Measurements from ENCODE around the gene MAGEB2. TPM values are rescaled to one million over a fixed set of nuclear protein-coding genes. Genes with fewer than 3 reads are reported as not detected.
A peak's percentile ranks its signal among the peaks of the same experiment; 100 is the strongest.

Gene MAGEB2
- polyA plus RNA-seq, 3 donors: not detected

GRCh38 chrX:30228526-30228925 lies 13.2 kb downstream of the MAGEB2 start:
- no peaks in the 10 kb centered on the region for H3K9me3 ChIP-seq (replicated peaks in 1 of 2; ENCODE audit: control insufficient read depth in 1 of 2, insufficient read depth in 1 of 2, low read length in 2 of 2)
- no peak overlapping the region for H2AFZ ChIP-seq (ENCODE audit: insufficient read depth, low read depth, low read length, poor library complexity, severe bottlenecking)
- H3K4me3 Mint-ChIP-seq: no peak overlapping the region
- no peaks in the 10 kb centered on the region for H3K79me2 ChIP-seq (ENCODE audit: insufficient read depth, low read length)
- H4K20me1 ChIP-seq (ENCODE audit: insufficient read depth, low read length): no peaks in the 10 kb centered on the region
- peaks cover 0 to 6% (median 0%) of the 10 kb centered on the region in 3 donors for H3K27me3 Mint-ChIP-seq (ENCODE audit: low read depth in 3 of 3)
- no peak overlapping the region for H3K27ac ChIP-seq (ENCODE audit: low read depth in 1 of 2, low read length in 2 of 2)
- no peaks in the 10 kb centered on the region for H3K27me3 ChIP-seq (ENCODE audit: control insufficient read depth in 2 of 2, insufficient read depth in 2 of 2, low read length in 2 of 2)
- H3K9ac ChIP-seq (ENCODE audit: insufficient read depth, low read length, poor library complexity, severe bottlenecking): no peak overlapping the region
- H3K36me3 Mint-ChIP-seq: no peaks in the 10 kb centered on the region
- H3K27ac Mint-ChIP-seq: peak overlapping the region in 1 of 7 donors; percentile 34
- no peaks in the 10 kb centered on the region for H3K36me3 ChIP-seq (replicated peaks in 1 of 2; ENCODE audit: control insufficient read depth in 1 of 2, insufficient read depth in 2 of 2, low read length in 2 of 2)
- peaks cover 0 to 5% (median 0%) of the 10 kb centered on the region in 7 donors for H3K9me3 Mint-ChIP-seq
- intact Hi-C loops (cut with micrococcal nuclease): no loop called here
- no peaks in the 10 kb centered on the region for H3K4me1 ChIP-seq (ENCODE audit: control insufficient read depth in 1 of 2, insufficient read depth in 2 of 2, low read length in 2 of 2)
- WGBS (ENCODE audit: insufficient coverage): no CpG with 5 or more reads among the region's 1 CpG
- no peak for DNase-seq
- no peaks in the 10 kb centered on the region for H3K4me1 Mint-ChIP-seq
- TF ChIP-seq, protein P1, sequence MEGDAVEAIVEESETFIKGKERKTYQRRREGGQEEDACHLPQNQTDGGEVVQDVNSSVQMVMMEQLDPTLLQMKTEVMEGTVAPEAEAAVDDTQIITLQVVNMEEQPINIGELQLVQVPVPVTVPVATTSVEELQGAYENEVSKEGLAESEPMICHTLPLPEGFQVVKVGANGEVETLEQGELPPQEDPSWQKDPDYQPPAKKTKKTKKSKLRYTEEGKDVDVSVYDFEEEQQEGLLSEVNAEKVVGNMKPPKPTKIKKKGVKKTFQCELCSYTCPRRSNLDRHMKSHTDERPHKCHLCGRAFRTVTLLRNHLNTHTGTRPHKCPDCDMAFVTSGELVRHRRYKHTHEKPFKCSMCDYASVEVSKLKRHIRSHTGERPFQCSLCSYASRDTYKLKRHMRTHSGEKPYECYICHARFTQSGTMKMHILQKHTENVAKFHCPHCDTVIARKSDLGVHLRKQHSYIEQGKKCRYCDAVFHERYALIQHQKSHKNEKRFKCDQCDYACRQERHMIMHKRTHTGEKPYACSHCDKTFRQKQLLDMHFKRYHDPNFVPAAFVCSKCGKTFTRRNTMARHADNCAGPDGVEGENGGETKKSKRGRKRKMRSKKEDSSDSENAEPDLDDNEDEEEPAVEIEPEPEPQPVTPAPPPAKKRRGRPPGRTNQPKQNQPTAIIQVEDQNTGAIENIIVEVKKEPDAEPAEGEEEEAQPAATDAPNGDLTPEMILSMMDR (IDR thresholded peaks at IDR 0.05): no peak
- H3K4me2 ChIP-seq (replicated peaks; ENCODE audit: extremely low read depth, low read length, poor library complexity, severe bottlenecking): no peak overlapping the region
- no peak overlapping the region for H3K4me3 ChIP-seq (replicated peaks in 1 of 3; ENCODE audit: low read depth in 2 of 3, low read length in 3 of 3)

- DNase-seq: no peak
- TF ChIP-seq, protein P1 (IDR thresholded peaks at IDR 0.05): no peak
- Histone ChIP-seq H2AFZ (ENCODE audit: insufficient read depth, low read depth, low read length, poor library complexity, severe bottlenecking) (no peak within 1 kb of the TSS), H3K4me1 (ENCODE audit: control insufficient read depth in 1 of 2, insufficient read depth in 2 of 2, low read length in 2 of 2) (no peaks in the 10 kb centered on the region), H3K9me3 (replicated peaks in 1 of 2; ENCODE audit: control insufficient read depth in 1 of 2, insufficient read depth in 1 of 2, low read length in 2 of 2) (no peaks in the 10 kb centered on the region), H3K36me3 (replicated peaks in 1 of 2; ENCODE audit: control insufficient read depth in 1 of 2, insufficient read depth in 2 of 2, low read length in 2 of 2) (no peaks in the 10 kb centered on the region), H3K79me2 (ENCODE audit: insufficient read depth, low read length) (no peaks in the 10 kb centered on the region), H3K4me2 (replicated peaks; ENCODE audit: extremely low read depth, low read length, poor library complexity, severe bottlenecking) (no peak within 1 kb of the TSS), H3K4me3 (replicated peaks in 1 of 3; ENCODE audit: low read depth in 2 of 3, low read length in 3 of 3) (no peak within 1 kb of the TSS), H4K20me1 (ENCODE audit: insufficient read depth, low read length) (no peaks in the 10 kb centered on the region), H3K27me3 (ENCODE audit: control insufficient read depth in 2 of 2, insufficient read depth in 2 of 2, low read length in 2 of 2) (no peaks in the 10 kb centered on the region), H3K9ac (ENCODE audit: insufficient read depth, low read length, poor library complexity, severe bottlenecking) (no peak within 1 kb of the TSS), H3K27ac (ENCODE audit: low read depth in 1 of 2, low read length in 2 of 2) (no peak within 1 kb of the TSS)
- Mint-ChIP-seq H3K36me3 (no peaks in the 10 kb centered on the region), H3K9me3 (peaks cover 0 to 5% (median 0%) of the 10 kb centered on the region in 7 donors), H3K27me3 (ENCODE audit: low read depth in 3 of 3) (peaks cover 0 to 6% (median 0%) of the 10 kb centered on the region in 3 donors), H3K4me3 (no peak within 1 kb of the TSS), H3K4me1 (no peaks in the 10 kb centered on the region), H3K27ac (peak within 1 kb of the TSS in 1 of 7 donors; percentile 60)
- intact Hi-C loops (cut with micrococcal nuclease): no loop called here
- no CpG with 5 or more reads among the region's 4 CpGs for WGBS (ENCODE audit: insufficient coverage)
Measured at GRCh38 chrX:30230395-30230794, 15.0 kb downstream of the MAGEB2 start, which contains the start of gene MAGEB3. Gene MAGEB3 (plus strand): TSS chrX:30230657. CDS start chrX:30235925, 5,268 bp downstream.

Measured in CD14-positive monocyte (primary cell).